Prostate gland (tissue), 2 donors: ENCODE results near the gene ARHGAP25. TPM values are rescaled to one million over a fixed set of nuclear protein-coding genes. Genes with fewer than 3 reads are reported as not detected.

Experiments
- DNase-seq: peaks from one replicate; pipeline ENCODE4 v3.0.0-alpha.2; 2019; ENCODE audit warnings: low spot score
- H3K27ac ChIP-seq, 2 donors: fragments of 200-600 bp; sonication (generic); 2 replicates each; pipeline ENCODE4 v1.5.1; 2017 to 2019
- H3K27me3 ChIP-seq: fragments of 200-600 bp; sonication (generic); replicated peaks from 2 replicates; pipeline ENCODE4 v1.5.1; 2019; ENCODE audit not compliant: insufficient read depth
- H3K36me3 ChIP-seq, 2 donors: fragments of 200-600 bp; sonication (generic); 1 replicate in 1 of 2; 2 replicates in 1 of 2; pipeline versions ENCODE4 v1.5.1 to v1.8.1; 2017 to 2019
- H3K4me1 ChIP-seq: fragments of 200-600 bp; sonication (generic); replicated peaks from 2 replicates; pipeline ENCODE4 v1.5.1; 2019
- H3K4me3 ChIP-seq, 2 donors: fragments of 200-600 bp; sonication (generic); 2 replicates each; pipeline ENCODE4 v1.5.1; 2017 to 2019
- H3K9me3 ChIP-seq: fragments of 200-600 bp; sonication (generic); 2 replicates; pipeline ENCODE4 v1.5.1; 2017
- CTCF ChIP-seq, 4 experiments: fragments of 200-600 bp in 2 of 4; fragments of 450-650 bp in 2 of 4; sonication (generic) in 2 of 4; IDR thresholded peaks; 1 replicate in 3 of 4; 2 replicates in 1 of 4; pipeline ENCODE4 v1.5.1; 2016 to 2019; ENCODE audit warnings: antibody characterized with exemption in 4 of 4, mild to moderate bottlenecking in 2 of 4, moderate library complexity in 2 of 4
- POLR2A ChIP-seq: fragments of 450-650 bp; IDR thresholded peaks from one replicate; pipeline ENCODE4 v1.6.1; 2016; ENCODE audit warnings: antibody characterized with exemption, mild to moderate bottlenecking
- POLR2AphosphoS5 ChIP-seq: sonication (generic); formaldehyde crosslinking; IDR thresholded peaks from one replicate; pipeline ENCODE4 v1.6.1; 2017; ENCODE audit warnings: antibody characterized with exemption
- WGBS: methylation state at CpG from one replicate; pipeline ENCODE4 v1.1.5; 2018; 5-methylcytosine and 5-hydroxymethylcytosine counted together
- intact Hi-C: fragments of 100-400 bp; cut with DNase I; formaldehyde crosslinking; loops from one replicate; pipeline ENCODE4 v1.14.2; 2022
- total RNA-seq, 2 donors: library from RNA; depleted of rRNA; stranded (reverse); fragments of >200 nt; gene quantifications; one replicate each; pipeline ENCODE4 v1.1.0, GENCODE V29; 2016

The ARHGAP25 gene
- total RNA-seq, 2 donors from 2014 or later = 5.0 to 6.2 TPM

- Histone ChIP-seq H3K9me3 (no peaks in the 10 kb centered on the region), H3K4me1 (no peaks in the 10 kb centered on the region), H3K27ac (no peak overlapping the region), H3K4me3 (no peak overlapping the region), H3K27me3 (no peaks in the 10 kb centered on the region), H3K36me3 (no peaks in the 10 kb centered on the region)
- no peak for TF ChIP-seq POLR2A
- no peak for TF ChIP-seq CTCF (IDR thresholded peaks at IDR 0.05)
- TF ChIP-seq POLR2AphosphoS5 = no peak
- no peak for DNase-seq
- intact Hi-C loops = no loop called here
- 92% methylated on average over 3 of the region's 3 CpGs for WGBS
These were observed 79.0 kb downstream of the ARHGAP25 start for GRCh38 chr2:68813596-68813995.

- H3K27ac ChIP-seq = no peak overlapping the region
- H3K4me1 ChIP-seq = no peaks in the 10 kb centered on the region
- TF ChIP-seq POLR2A (no peak), POLR2AphosphoS5 (no peak), CTCF (IDR thresholded peaks at IDR 0.05) (no peak)
- no peak for DNase-seq
- H3K4me3 ChIP-seq = no peak overlapping the region
- no peaks in the 10 kb centered on the region for H3K9me3 ChIP-seq
- intact Hi-C loops = no loop called here
- H3K27me3 ChIP-seq = no peaks in the 10 kb centered on the region
- H3K36me3 ChIP-seq = no peaks in the 10 kb centered on the region
These were observed 82.7 kb downstream of the ARHGAP25 start for GRCh38 chr2:68817306-68817705.

GRCh38 chr2:68819556-68819955 is 84.9 kb downstream of the ARHGAP25 start:
- H3K27me3 ChIP-seq = no peaks in the 10 kb centered on the region
- H3K4me1 ChIP-seq = no peaks in the 10 kb centered on the region
- TF ChIP-seq POLR2A = no peak
- TF ChIP-seq CTCF (IDR thresholded peaks at IDR 0.05) = no peak
- no peak for TF ChIP-seq POLR2AphosphoS5
- no peaks in the 10 kb centered on the region for H3K9me3 ChIP-seq
- H3K36me3 ChIP-seq = no peaks in the 10 kb centered on the region
- intact Hi-C loops = no loop called here
- no peak for DNase-seq
- H3K27ac ChIP-seq = no peak overlapping the region
- WGBS = 70% methylated on average over 6 of the region's 6 CpGs
- no peak overlapping the region for H3K4me3 ChIP-seq

- Histone ChIP-seq H3K27me3 (no peaks in the 10 kb centered on the region), H3K4me1 (no peaks in the 10 kb centered on the region)
These were observed 87.7 kb downstream of the ARHGAP25 start for GRCh38 chr2:68822207-68822872.

More at GRCh38 chr2:68822207-68822872, 87.7 kb downstream of the ARHGAP25 start:
- intact Hi-C loops = no loop called here
- TF ChIP-seq CTCF (IDR thresholded peaks at IDR 0.05) = no peak
- no peak for TF ChIP-seq POLR2AphosphoS5
- TF ChIP-seq POLR2A = no peak
- Histone ChIP-seq H3K27ac (no peak overlapping the region), H3K36me3 (no peaks in the 10 kb centered on the region), H3K9me3 (no peaks in the 10 kb centered on the region), H3K4me3 (no peak overlapping the region)
- WGBS = 89% methylated on average over 15 of the region's 15 CpGs
- DNase-seq = no peak
